ENCODE results near the gene MAGI2. TPM values are rescaled to one million over a fixed set of nuclear protein-coding genes. Genes with fewer than 3 reads are reported as not detected.

Gene MAGI2
- total RNA-seq, 1 experiment from 2014 or later, result 0.56 TPM

GRCh38 chr7:78407031-78407430 is 1046.4 kb downstream of the MAGI2 start:
- Histone ChIP-seq H3K9me3 (no peaks in the 10 kb centered on the region), H3K4me3 (no peak overlapping the region), H3K27me3 (no peaks in the 10 kb centered on the region), H3K36me3 (no peaks in the 10 kb centered on the region)
- no peak for DNase-seq

- Histone ChIP-seq H3K36me3 (no peaks in the 10 kb centered on the region), H3K9me3 (no peaks in the 10 kb centered on the region), H3K27me3 (no peaks in the 10 kb centered on the region), H3K4me3 (no peak overlapping the region)
- no peak for DNase-seq
These were observed 1046.9 kb downstream of the MAGI2 start for GRCh38 chr7:78406531-78406930.

GRCh38 chr7:78402096-78402495 is 1051.4 kb downstream of the MAGI2 start:
- no peaks in the 10 kb centered on the region for H3K36me3 ChIP-seq
- H3K4me3 ChIP-seq, result no peak overlapping the region
- H3K9me3 ChIP-seq, result no peaks in the 10 kb centered on the region
- H3K27me3 ChIP-seq, result no peaks in the 10 kb centered on the region
- no peak for DNase-seq

- H3K27me3 ChIP-seq, result no peaks in the 10 kb centered on the region
- no peak overlapping the region for H3K4me3 ChIP-seq
- DNase-seq, result no peak
- H3K36me3 ChIP-seq, result no peaks in the 10 kb centered on the region
- H3K9me3 ChIP-seq, result no peaks in the 10 kb centered on the region
These were observed 1053.4 kb downstream of the MAGI2 start for GRCh38 chr7:78400038-78400437.

GRCh38 chr7:78399033-78399769 is 1054.3 kb downstream of the MAGI2 start:
- H3K4me3 ChIP-seq, result no peak overlapping the region
- no peaks in the 10 kb centered on the region for H3K36me3 ChIP-seq
- H3K9me3 ChIP-seq, result no peaks in the 10 kb centered on the region
- no peaks in the 10 kb centered on the region for H3K27me3 ChIP-seq
- no peak for DNase-seq

- no peaks in the 10 kb centered on the region for H3K9me3 ChIP-seq
- no peaks in the 10 kb centered on the region for H3K27me3 ChIP-seq
- no peak for DNase-seq
- H3K36me3 ChIP-seq, result no peaks in the 10 kb centered on the region
- no peak overlapping the region for H3K4me3 ChIP-seq
These were observed 1054.9 kb downstream of the MAGI2 start for GRCh38 chr7:78398576-78398975.

- Histone ChIP-seq H3K9me3 (no peaks in the 10 kb centered on the region), H3K4me3 (no peak overlapping the region), H3K27me3 (no peaks in the 10 kb centered on the region), H3K36me3 (no peaks in the 10 kb centered on the region)
- no peak for DNase-seq
These were observed 1055.4 kb downstream of the MAGI2 start for GRCh38 chr7:78398081-78398480.

GRCh38 chr7:78396210-78396609 is 1057.3 kb downstream of the MAGI2 start:
- no peak overlapping the region for H3K4me3 ChIP-seq

GRCh38 chr7:78395298-78396036 is 1058.0 kb downstream of the MAGI2 start:
- Histone ChIP-seq H3K36me3 (no peaks in the 10 kb centered on the region), H3K9me3 (no peaks in the 10 kb centered on the region), H3K27me3 (no peaks in the 10 kb centered on the region), H3K4me3 (no peak overlapping the region)
- no peak for DNase-seq

More at GRCh38 chr7:78396210-78396609, 1057.3 kb downstream of the MAGI2 start:
- DNase-seq, result no peak
- H3K36me3 ChIP-seq, result no peaks in the 10 kb centered on the region
- H3K27me3 ChIP-seq, result no peaks in the 10 kb centered on the region
- no peaks in the 10 kb centered on the region for H3K9me3 ChIP-seq

- H3K27me3 ChIP-seq, result no peaks in the 10 kb centered on the region
- no peaks in the 10 kb centered on the region for H3K36me3 ChIP-seq
- DNase-seq, result no peak
- H3K9me3 ChIP-seq, result no peaks in the 10 kb centered on the region
- no peak overlapping the region for H3K4me3 ChIP-seq
These were observed 1064.4 kb downstream of the MAGI2 start for GRCh38 chr7:78389022-78389421.

GRCh38 chr7:78386520-78386919 is 1066.9 kb downstream of the MAGI2 start:
- Histone ChIP-seq H3K4me3 (no peak overlapping the region), H3K9me3 (no peaks in the 10 kb centered on the region), H3K27me3 (no peaks in the 10 kb centered on the region), H3K36me3 (no peaks in the 10 kb centered on the region)
- DNase-seq, result no peak

GRCh38 chr7:78383096-78383880 is 1070.2 kb downstream of the MAGI2 start:
- H3K9me3 ChIP-seq, result no peaks in the 10 kb centered on the region
- no peak for DNase-seq
- no peaks in the 10 kb centered on the region for H3K36me3 ChIP-seq
- H3K4me3 ChIP-seq, result no peak overlapping the region
- H3K27me3 ChIP-seq, result no peaks in the 10 kb centered on the region

- DNase-seq, result no peak
These were observed 1074.3 kb downstream of the MAGI2 start for GRCh38 chr7:78379148-78379547.

GRCh38 chr7:78377532-78377931 is 1075.9 kb downstream of the MAGI2 start:
- H3K4me3 ChIP-seq, result no peak overlapping the region
- H3K27me3 ChIP-seq, result no peaks in the 10 kb centered on the region
- H3K36me3 ChIP-seq, result no peaks in the 10 kb centered on the region
- no peaks in the 10 kb centered on the region for H3K9me3 ChIP-seq
- DNase-seq, result no peak

More at GRCh38 chr7:78379148-78379547, 1074.3 kb downstream of the MAGI2 start:
- no peak overlapping the region for H3K4me3 ChIP-seq
- H3K36me3 ChIP-seq, result no peaks in the 10 kb centered on the region
- H3K27me3 ChIP-seq, result no peaks in the 10 kb centered on the region
- H3K9me3 ChIP-seq, result no peaks in the 10 kb centered on the region

GRCh38 chr7:78370936-78371335 is 1082.5 kb downstream of the MAGI2 start:
- DNase-seq, result no peak
- H3K27me3 ChIP-seq, result no peaks in the 10 kb centered on the region
- no peaks in the 10 kb centered on the region for H3K9me3 ChIP-seq
- H3K4me3 ChIP-seq, result no peak overlapping the region
- no peaks in the 10 kb centered on the region for H3K36me3 ChIP-seq

- no peaks in the 10 kb centered on the region for H3K36me3 ChIP-seq
- no peaks in the 10 kb centered on the region for H3K9me3 ChIP-seq
- H3K27me3 ChIP-seq, result no peaks in the 10 kb centered on the region
- H3K4me3 ChIP-seq, result no peak overlapping the region
- no peak for DNase-seq
These were observed 1084.7 kb downstream of the MAGI2 start for GRCh38 chr7:78368771-78369170.

- Histone ChIP-seq H3K27me3 (no peaks in the 10 kb centered on the region), H3K4me3 (no peak overlapping the region), H3K9me3 (no peaks in the 10 kb centered on the region), H3K36me3 (no peaks in the 10 kb centered on the region)
- no peak for DNase-seq
These were observed 1086.1 kb downstream of the MAGI2 start for GRCh38 chr7:78367280-78367773.
